Epithelial cell of esophagus (primary cell): Measurements from ENCODE around the gene AFAP1.

Source experiments
- DNase-seq: peaks from one replicate; pipeline ENCODE4 v3.0.0; 2010; ENCODE audit warnings: low read depth
- H3K4me3 ChIP-seq: 2 replicates; pipeline ENCODE4 v1.5.1; 2011; ENCODE audit warnings: mild to moderate bottlenecking, low read length, control low read depth
- TF ChIP-seq, protein P1 (sequence below): IDR thresholded peaks from 2 replicates; pipeline ENCODE4 v1.5.1; 2011; ENCODE audit warnings: low read depth, mild to moderate bottlenecking, low read length, control low read depth, inconsistent platforms; ENCODE audit not compliant: insufficient read depth; ENCODE audit errors: missing control alignments

Gene AFAP1

DNA sequence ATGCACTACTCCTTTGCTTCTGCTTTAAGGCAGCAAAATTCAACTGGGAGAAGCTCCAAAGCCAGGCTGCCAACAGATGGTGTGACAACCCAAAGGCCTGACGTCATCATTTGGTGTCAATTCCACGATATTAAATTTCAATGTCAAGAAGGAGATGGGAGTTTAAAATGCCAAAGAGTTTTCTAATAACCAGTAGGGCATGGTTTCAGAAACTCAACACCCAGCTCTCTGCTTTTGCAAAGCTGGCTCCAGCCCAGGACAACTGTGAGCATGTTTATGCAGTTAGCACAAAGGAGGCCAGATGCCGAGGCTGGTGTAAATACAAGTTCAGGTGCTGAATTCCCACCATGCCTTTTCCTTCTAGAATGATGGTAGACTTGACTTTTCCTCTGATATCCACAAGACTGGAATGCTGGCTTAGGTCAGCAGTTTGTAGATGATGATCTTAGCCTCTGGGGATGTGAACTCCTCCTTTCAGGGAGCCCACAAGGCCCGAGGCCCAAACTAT, 67.3 kb downstream of the AFAP1 start:
- TF ChIP-seq, protein P1, sequence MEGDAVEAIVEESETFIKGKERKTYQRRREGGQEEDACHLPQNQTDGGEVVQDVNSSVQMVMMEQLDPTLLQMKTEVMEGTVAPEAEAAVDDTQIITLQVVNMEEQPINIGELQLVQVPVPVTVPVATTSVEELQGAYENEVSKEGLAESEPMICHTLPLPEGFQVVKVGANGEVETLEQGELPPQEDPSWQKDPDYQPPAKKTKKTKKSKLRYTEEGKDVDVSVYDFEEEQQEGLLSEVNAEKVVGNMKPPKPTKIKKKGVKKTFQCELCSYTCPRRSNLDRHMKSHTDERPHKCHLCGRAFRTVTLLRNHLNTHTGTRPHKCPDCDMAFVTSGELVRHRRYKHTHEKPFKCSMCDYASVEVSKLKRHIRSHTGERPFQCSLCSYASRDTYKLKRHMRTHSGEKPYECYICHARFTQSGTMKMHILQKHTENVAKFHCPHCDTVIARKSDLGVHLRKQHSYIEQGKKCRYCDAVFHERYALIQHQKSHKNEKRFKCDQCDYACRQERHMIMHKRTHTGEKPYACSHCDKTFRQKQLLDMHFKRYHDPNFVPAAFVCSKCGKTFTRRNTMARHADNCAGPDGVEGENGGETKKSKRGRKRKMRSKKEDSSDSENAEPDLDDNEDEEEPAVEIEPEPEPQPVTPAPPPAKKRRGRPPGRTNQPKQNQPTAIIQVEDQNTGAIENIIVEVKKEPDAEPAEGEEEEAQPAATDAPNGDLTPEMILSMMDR: no peak
- no peak overlapping the region for H3K4me3 ChIP-seq
- DNase-seq: peak; percentile 78

DNA sequence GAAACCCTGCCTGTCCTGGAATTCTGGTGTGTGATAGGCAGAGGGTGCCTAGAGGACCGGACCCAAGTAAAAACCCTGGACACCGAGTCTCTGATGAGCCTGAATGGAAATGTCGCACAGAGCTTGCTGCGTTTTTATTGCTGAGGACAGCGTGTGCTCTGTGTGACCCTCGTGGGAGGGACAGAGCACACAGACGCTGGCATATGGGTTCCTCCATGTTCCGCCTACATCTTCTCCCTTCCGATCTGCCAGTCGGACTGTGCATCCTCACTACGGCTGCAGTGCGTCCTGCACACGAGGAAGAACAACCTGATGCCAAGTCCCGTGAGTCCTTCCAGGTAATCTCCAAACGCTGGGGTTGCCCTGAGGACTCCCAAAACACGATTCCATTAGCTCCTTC, 68.3 kb downstream of the AFAP1 start:
- DNase-seq: no peak
- TF ChIP-seq, protein P1: no peak
- no peak overlapping the region for H3K4me3 ChIP-seq

GRCh38 chr4:7868892-7869471, 70.7 kb downstream of the AFAP1 start:
- TF ChIP-seq, protein P1: no peak

GRCh38 chr4:7868436-7868775, 71.3 kb downstream of the AFAP1 start:
- H3K4me3 ChIP-seq: no peak overlapping the region
- TF ChIP-seq, protein P1: no peak
- no peak for DNase-seq

More at GRCh38 chr4:7868892-7869471, 70.7 kb downstream of the AFAP1 start:
- no peak overlapping the region for H3K4me3 ChIP-seq
- no peak for DNase-seq

- H3K4me3 ChIP-seq: no peak overlapping the region
- TF ChIP-seq, protein P1: no peak
- peak; percentile 79 for DNase-seq
These were observed 71.8 kb downstream of the AFAP1 start for GRCh38 chr4:7867701-7868435.

GRCh38 chr4:7867191-7867590, 72.5 kb downstream of the AFAP1 start:
- TF ChIP-seq, protein P1: no peak
- DNase-seq: no peak
- no peak overlapping the region for H3K4me3 ChIP-seq
